ENCODE results near the gene KIF5B.

- no peak for TF ChIP-seq POLR2A (IDR thresholded peaks at IDR 0.05)
- TF ChIP-seq, protein P1, sequence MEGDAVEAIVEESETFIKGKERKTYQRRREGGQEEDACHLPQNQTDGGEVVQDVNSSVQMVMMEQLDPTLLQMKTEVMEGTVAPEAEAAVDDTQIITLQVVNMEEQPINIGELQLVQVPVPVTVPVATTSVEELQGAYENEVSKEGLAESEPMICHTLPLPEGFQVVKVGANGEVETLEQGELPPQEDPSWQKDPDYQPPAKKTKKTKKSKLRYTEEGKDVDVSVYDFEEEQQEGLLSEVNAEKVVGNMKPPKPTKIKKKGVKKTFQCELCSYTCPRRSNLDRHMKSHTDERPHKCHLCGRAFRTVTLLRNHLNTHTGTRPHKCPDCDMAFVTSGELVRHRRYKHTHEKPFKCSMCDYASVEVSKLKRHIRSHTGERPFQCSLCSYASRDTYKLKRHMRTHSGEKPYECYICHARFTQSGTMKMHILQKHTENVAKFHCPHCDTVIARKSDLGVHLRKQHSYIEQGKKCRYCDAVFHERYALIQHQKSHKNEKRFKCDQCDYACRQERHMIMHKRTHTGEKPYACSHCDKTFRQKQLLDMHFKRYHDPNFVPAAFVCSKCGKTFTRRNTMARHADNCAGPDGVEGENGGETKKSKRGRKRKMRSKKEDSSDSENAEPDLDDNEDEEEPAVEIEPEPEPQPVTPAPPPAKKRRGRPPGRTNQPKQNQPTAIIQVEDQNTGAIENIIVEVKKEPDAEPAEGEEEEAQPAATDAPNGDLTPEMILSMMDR (IDR thresholded peaks at IDR 0.05), result no peak
- TF ChIP-seq POLR2AphosphoS5 (IDR thresholded peaks at IDR 0.05), result no peak
- TF ChIP-seq EP300 (IDR thresholded peaks at IDR 0.05), result no peak
Observed at GRCh38 chr10:32048282-32048681, 7.9 kb downstream of the KIF5B start.
